Measurements from ENCODE around the gene LYRM7.
A peak's percentile ranks its signal among the peaks of the same experiment; 100 is the strongest.
"Not testable (repeated sequence)": the region's sequence is repeated elsewhere in the genome, so short reads cannot be mapped to it uniquely, and the experiment has no call there.

The LYRM7 gene

DNA sequence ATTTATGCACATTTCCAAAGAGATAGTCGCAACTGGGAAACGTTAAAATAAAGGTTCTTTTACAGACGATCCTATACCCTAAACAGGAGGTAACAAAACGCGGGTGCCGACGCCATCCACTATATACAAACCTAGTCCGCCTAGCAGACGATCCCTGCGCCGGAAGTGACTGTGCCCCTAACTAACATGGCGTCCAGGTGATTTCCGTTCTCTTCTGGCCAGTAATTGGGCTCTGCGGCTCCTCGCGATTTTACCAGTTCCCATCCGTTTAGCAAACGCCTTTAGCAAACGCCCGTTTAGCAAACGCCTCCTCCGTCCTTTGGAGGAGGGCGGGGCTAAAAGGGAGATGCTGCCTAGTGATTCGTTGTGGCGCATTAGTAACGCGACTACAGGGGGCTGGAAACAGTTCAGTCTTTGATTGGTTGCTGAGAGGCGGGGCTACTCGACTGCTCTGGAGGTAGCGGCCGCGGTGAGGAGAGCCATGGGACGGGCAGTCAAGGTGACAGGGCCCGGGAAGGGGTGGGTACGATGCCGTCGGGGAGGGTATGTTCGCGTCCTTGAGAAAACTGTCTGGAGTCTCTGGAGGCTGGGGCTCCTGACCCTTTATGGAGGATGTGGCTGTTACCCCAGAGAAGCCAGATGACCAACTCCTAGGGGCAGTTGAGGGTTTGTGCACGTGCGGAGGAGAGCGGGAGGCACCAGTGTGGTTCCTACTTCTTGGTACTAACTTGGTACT, at the start of gene LYRM7:
Gene LYRM7, plus strand, starts transcription at position 405 of the 736 bp plus-strand sequence. Its CDS starts 77 bp downstream, at position 482.
- peak; percentile 99 for DNase-seq

DNA sequence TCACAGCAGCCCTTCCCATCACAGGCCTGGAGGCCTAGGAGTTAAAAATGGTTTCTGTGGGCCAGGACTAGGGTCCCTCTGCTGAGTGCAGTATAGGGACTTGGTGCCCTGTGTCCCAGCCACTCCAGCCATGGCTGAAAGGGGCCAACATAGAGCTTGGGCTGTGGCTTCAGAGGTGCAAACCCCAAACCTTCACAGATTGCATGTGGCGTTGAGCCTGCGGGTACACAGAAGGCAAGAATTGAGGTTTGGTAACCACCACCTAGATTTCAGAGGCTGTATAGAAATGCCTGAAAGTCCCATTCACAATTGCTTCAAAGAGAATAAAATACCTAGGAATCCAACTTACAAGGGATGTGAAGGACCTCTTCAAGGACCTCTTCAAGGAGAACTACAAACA, 43.5 kb upstream of the LYRM7 start:
- DNase-seq: not testable (repeated sequence)

DNA sequence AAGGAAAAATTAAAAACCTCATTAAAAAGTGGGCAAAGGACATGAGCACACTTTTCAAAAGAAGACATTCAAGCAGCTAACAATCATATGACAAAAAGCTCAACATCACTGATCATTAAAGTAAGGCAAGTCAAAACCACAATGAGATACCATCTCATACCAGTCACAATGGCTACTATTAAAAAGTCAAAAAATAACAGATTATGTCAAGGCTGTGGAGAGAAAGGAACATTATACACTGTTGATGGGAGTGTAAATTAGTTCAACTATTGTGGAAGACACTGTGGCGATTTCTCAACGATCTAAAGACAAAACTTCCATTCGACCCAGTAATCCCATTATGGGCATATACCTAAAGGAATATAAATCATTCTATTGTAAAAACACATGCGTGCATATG, 41.4 kb upstream of the LYRM7 start:
- DNase-seq: no peak

DNA sequence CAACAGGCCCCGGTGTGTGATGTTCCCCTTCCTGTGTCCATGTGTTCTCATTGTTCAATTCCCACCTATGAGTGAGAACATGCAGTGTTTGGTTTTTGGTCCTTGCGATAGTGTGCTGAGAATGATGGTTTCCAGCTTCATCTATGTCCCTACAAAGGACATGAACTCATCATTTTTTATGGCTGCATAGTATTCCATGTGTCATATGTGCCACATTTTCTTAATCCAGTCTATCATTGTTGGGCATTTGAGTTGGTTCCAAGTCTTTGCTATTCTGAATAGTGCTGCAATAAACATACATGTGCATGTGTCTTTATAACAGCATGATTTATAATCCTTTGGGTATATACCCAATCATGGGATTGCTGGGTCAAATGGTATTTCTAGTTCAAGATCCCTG, 37.7 kb upstream of the LYRM7 start:
- DNase-seq: not testable (repeated sequence)

DNA sequence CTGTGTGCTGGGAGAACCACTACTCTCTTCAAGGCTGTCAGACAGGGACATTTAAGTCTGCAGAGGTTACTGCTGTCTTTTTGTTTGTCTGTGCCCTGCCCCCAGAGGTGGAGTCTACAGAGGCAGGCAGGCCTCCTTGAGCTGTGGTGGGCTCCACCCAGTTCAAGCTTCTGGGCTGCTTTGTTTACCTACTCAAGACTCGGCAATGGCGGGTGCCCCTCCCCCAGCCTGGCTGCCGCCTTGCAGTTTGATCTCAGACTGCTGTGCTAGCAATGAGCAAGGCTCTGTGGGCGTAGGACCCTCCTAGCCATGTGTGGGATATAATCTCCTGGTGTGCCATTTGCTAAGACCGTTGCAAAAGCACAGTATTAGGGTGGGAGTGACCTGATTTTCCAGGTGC, 32.3 kb upstream of the LYRM7 start:
- DNase-seq: not testable (repeated sequence)

DNA sequence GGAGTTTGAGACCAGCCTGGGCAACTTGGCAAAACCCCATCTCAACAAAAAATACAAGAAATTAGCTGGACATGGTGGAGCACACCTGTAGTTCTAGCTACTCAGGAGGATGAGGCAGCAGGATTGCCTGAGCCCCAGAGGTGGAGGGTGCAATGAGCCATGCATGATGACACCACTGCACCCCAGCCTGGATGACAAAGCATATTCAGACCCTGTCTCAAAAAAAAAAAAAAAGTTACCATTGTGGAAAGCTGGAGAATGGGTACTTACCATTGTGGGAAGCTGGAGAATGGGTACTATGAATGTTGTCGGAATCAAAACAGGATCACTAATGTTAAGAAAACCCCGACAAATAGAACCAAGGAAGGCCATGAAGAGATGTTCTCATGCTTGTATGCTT, 31.4 kb upstream of the LYRM7 start:
- no peak for DNase-seq

DNA sequence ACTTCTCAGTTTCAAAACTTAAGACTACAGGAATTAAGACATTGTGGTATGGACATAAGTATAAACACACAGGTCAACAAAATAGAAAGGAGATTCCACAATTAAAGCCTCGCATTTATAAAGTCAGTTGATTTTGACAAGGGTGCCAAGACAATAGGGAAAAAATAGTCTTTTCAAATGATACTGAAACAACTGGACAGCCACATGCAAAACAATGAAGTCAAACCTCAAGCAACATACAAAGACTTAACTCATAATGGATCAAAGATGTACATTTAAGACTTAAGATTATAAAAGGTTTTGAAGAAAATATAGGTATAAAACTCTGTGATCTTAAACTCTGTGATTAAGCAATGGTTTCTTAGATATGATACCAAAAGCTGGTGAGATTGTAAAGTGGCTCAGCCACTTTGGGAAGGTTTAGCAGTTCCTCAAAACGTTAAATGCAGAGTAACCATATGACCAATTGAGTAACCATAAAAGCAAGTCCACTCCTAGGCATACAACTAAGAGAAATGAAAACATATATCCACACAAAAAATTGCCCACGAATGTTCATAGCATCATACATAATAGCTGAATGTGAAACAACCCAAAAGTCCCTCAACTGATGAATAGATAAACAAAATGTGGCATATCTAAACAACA, 27.6 kb upstream of the LYRM7 start:
- DNase-seq: no peak

DNA sequence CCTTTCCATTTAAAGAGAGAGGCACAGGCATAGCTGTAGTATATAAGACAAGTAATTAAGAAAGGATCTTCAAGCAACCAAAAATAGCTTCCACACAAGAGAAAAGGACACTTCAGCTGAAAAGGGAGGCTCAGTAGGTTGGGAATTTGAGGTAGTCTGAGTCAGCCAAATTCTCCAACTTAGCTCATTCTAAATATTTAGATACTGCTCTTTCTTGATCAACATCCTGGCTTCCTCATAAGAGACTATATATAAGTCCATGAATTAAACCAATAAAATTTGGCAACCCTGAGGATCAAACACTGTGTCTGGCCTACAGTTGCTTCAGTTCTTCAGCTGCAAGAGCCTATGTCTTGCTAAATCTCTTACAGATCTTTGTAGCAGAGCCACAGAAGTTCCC, 23.5 kb upstream of the LYRM7 start:
- no peak for DNase-seq

DNA sequence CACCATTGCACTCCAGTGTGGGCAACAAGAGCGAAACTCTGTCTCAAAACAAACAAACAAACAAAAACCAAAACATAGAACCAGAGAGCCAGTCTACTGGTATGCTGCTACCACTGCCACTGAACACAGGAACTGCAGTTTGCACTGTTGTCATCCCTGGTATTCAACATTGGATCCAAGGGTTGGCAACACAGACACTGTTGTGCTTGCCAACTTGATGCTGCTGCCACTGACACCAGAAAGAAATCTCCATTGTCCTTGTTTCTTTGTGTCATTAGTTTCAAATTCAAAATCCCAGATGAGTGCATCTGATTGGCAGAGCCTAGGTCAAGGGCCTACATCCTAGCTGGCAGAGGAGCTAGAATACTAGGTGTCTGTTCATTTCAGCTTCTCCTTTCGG, 21.9 kb upstream of the LYRM7 start:
- DNase-seq: no peak

DNA sequence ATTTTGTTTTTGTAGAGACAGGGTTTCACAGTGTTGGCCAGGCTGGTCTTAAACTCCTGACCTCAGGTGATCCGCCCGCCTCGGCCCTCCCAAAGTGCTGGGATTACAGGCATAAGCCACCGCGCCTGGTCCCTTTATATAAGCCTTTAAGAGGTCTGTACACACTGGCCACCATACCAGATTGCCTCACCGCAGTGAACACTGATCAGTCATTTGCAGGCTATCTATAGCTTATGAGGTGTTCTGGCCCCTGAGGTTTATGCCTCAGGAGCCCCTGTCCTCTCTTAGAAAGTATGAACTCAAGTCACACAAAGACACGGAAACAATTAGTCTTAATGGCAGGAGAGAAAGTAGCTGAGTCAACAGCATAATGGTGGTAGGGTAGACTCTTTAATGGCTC, 20.3 kb upstream of the LYRM7 start:
- DNase-seq: no peak

DNA sequence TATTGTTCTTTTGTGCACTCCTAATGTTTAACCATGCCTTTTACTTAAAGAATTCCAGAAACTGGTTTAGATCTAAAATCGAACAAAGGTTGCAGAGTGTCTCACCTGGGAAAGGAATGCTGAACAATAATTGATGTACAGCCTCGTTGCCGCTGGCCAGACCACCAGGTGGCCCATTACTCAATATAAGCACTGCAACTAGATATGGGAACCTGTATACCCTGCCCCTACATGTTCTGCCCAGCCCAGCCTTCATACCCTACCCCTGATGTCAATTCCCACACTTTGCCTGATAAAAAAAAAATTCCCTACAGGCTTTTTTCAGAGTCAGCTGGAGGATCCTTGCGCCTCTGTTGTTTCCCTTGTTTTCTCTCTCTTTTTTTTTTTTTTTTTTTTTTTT, 19.5 kb upstream of the LYRM7 start:
- DNase-seq: no peak

DNA sequence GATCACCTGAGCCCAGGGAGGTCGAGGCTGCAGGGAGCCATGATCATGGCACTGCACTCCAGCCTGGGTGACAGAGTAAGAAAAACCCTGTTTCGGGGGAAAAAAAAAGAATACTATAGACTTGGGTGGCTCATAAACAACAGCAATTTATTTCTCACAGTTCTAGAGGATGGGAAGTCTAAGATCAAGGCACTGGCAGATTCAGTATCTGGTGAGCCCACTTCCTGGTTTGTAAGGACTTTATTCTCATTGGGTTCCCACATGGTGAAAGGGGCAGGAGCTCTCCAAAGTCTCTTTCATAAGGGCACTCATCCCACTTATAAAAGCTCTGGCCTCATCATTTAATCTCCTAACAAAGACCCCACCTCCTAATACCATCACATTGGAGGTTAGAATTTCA, 14.4 kb upstream of the LYRM7 start:
- DNase-seq: no peak

DNA sequence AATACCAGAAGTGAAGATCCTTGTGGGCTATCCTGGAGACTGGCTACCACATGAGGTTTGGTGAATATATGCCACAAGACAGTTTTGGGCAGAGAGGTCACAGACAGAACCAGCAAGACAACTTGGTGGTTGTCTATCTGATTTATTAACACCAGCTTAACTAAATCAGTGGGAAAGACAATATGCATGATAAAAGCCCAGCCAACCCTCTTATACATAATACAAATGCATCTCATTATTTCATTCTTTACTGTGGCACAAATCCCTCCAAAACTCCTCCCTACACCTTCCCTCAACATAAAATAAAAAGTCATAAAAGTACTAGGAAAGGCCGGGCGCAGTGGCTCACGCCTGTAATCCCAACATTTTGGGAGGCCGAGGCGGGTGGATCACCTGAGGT, 13.8 kb upstream of the LYRM7 start:
- DNase-seq: no peak

DNA sequence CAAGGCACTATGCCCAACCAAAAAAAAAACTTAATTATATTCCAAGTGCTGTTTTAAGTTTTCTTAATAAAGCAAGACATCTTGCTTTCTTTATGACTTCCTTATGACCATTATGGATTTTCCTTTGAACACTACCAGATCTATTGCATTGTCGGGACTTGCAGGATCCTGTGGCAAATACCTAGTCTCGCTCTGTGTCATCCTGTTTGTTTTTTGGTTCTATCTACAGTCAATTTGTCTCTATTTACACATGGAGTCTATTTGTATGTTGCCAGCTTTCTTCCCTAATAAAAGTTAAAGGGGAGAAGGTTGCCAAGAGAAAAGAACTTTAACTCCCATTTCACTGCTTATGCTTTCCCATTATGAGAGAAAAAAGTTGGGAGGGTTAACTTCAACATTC, 10.6 kb upstream of the LYRM7 start:
- DNase-seq: no peak

DNA sequence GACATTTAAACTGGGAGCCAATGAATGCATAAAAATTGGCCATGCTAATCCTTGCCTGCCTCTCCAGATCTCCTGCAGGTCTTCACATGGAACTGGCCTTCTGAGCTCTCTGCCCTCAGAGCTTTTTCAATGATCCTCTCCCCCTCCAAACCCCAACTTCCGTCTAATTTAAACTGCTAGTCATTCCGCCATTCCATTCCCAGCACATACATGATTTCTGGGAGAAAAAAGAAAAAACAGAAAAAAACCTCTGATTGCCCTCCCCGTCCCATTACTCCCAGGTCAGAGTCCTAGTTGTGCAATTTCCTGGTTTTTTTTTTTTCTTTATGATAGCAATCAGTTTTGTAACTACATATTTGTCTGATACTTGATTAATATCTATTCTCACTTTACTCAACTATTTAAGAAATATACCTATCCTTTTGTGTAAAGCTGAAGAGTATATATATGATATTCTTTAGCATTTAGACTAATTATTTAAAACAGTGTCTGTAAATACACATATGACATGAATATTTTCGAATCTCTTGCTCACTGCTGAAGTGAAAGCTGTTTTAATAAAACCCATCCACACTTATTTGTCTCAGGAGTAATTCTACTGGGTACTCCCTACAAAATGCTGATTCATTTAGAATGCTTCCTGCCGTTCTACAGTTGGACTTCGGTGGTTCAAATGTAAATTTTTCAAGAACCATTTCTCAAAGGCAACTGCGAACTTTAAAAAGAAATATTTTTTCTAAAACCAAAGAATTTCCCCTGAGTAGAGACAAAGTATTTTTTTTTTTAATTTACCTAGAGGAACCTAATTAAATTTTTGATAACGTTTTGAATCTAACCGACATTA, 7.2 kb upstream of the LYRM7 start:
- no peak for DNase-seq

DNA sequence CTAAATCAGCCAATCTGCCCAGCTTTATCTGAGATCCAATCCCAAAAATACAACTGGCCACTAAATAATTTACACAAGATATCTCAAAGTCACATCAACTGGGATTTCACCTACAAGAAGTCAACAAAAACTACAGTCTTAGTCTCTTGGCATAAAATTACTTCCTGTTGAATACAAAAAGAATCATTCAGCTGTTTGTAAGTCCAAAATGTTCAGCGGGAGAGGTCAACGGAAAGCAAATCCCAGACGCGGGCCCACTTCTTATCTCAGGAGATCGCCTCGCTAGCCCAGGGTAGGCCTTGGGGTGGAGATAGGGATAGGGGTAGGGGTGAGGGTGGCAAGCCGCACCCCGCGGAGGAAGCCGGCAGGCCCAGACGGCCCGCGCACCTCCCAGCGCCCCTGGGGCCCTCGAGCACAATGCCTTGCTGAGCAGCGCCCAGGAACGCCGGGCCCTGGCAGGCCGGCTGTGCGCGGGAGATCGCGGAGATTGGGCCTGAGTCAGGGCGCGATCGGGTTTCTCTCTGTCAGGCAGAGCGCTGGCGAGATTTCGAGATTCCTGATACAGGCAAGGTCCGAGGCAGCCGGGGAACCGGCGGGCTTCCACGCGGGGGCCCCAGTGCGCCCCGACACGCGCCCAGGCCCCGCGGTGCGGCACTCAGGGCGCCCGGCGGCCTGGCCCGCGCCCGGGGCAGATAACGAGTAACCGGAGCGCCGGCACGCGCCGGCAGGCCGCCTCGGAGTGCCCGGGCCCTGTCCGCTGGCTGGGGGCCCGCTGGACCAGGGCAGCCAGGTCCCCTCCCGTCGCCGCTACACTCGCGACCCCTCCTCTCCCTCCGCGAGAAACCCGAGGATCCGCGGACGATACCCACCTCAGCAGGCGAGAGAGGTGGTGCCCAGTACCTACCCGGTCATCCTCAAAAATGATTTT, 6.3 kb upstream of the LYRM7 start:
- peak; percentile 9 for DNase-seq

DNA sequence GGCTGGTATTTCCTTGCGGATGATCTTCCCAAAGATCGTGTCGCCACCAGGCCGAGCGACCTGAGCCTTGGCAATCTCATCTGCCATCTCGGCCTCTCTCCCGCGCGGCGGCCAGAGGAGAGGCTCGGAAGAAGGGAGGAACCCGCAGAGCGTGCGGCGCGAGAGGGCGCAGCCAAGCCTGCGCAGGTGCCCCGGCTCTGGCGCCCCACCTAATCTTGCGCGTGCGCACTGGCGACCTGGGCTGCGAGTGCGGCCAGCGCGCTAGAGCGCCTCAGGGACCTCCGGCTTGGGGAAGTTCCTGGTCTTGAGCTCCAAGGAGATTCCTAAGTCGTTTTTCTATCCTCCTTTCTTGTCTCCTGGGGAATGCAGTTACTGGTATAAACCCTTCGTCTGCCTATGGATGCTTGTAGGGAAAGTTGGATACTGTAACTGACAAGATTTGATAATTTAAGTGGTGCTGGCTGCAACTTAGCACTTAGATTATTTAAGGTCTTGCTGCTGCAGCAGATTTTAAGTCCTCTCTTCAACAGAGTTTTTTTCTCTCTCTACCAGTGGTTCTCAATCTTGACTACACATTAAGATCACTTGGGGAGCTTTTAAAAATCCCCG, 5.5 kb upstream of the LYRM7 start, which contains the start of gene HINT1:
Gene HINT1, minus strand, starts transcription at position 138 of the 609 bp plus-strand sequence. Its CDS starts 51 bp downstream, at position 87.
- peak; percentile 84 for DNase-seq

DNA sequence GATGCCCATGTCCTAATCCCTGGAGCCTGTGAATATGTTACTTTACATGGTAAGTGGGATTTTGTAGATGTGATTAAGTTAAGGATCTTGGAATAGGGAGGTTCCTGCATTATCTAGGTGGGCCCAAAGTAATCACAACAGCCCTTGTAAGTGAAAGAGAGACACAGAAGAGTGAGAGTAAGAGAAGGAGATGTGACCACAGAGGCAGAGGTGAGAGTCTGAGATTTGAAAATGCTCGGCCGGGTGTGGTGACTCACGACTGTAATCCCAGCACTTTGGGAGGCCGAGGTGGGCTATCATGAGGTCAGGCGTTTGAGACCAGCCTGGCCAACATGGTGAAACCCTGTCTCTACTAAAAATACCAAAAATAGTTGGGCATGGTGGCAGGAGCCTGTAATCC, 3.1 kb upstream of the LYRM7 start:
- DNase-seq: no peak

DNA sequence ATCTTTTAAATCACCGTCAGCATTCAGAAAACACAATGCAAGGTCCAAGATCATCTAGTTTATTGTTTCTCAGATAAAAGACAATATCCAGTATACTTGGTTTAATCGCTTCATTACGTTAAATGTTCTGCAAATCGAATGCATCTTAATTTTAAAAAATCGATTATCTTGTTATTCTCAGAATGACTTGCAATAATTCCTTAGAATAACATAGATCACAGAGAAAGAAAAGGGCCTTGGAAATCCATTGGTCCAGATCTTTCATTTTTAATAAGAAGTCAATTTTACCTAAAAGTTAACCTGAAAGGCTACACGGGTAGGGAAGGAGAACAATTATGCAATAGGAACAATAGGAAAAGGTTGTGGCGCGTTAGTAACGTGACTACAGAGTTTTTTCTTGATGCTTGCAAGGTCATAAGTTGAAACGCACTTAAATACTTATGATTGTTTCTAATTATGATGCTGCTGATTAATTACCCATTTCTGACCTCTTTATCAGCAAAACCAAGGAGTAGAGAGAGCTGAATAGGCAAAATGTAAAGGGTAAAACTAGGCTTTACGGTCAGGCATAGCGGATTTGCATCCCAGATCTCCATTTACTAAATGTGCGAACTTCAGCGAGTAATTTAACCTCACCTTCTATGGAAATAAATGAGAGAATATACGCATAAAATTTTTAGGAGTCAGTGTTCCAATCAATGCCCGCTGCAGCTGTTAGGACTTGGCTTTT, 769 bp upstream of the LYRM7 start:
- no peak for DNase-seq

DNA sequence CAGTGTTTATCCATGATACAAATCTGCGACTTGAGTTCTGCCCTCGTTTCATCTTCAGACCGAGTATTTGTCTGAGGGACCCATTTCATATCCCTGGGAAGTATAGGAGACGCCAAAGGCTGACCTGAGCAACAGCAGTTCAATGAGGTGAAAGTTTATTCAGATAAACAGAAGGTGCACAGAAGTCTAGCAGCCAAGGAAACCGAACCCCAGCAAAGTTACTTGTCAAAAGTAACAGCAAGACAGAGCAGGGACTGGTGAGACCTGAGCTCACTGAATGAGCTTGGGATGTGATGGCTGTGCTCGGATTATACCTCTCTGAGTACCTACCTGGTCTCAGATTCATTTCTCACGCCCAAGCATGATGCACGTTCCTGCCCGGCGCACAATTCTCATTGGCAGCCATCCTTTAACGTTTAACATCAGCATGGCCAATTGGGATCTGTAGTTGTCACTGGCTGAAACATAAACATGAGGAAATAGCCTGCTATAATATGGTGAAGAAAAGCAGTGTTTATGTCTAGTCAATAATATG, 599 bp downstream of the LYRM7 start:
- no peak for DNase-seq

DNA sequence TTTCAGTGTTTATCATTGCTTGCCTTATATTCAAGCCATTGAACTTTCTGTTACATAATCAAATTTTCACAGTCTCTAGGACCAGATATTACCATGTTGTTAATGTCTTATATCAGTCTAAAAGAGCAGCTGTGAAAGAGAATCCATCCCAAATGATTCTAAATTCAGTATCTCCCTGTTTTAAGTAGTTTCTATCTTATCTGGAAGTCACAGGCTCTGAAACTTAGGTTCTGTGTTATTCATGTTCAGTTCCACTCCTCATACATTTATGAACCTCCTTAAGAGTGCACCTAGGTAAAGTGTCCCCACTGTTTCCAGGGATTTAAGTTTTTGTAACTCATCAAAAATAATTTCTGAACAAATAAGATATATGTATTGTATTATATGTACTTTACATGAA, 9.7 kb downstream of the LYRM7 start:
- no peak for DNase-seq

Measured in NCI-H1048 (cell line).